T-helper 2 cell treated with Interferon-gamma antibody and Interleukin-4, amounts not matched to agents 100 ng/mL and 5 ng/mL, for 36 hours (primary cell): ENCODE measurements around the gene FH. TPM values are rescaled to one million over a fixed set of nuclear protein-coding genes. Genes with fewer than 3 reads are reported as not detected.

Source experiments
- intact Hi-C: fragments of 100-400 bp; cut with micrococcal nuclease; formaldehyde crosslinking; loops from one replicate; pipeline ENCODE4 v1.15.1; 2023
- total RNA-seq: library from RNA; stranded (reverse); gene quantifications from 2 replicates; pipeline ENCODE4 v1.2.3, GENCODE V29; 2022

FH gene
- total RNA-seq, 1 donor from 2014 or later = 73.2 TPM

DNA sequence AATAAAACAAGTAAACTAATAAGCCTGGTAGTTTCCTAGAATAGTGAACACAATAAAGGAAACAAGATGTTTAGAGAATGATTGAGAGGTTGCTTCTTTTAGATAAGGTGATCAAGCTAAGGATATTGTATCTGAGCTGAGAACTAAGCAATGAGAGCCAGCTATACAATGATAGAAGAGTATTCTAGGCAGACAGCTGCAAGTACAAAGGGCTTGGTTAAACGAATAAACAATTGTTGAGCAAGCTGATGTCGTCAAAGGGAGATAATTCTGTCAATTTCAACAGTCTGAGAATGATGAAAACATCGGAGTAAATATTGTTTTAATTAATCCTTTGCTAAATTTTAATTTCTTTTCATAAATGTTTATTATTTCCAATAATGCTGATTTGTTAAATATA lies 5.5 kb upstream of the FH start:
- intact Hi-C loops = no loop called here

GRCh38 chr1:241521718-241522117 lies 2.2 kb upstream of the FH start:
- intact Hi-C loops = no loop called here

- intact Hi-C loops = no loop called here
Observed at GRCh38 chr1:241520080-241520465, 518 bp upstream of the FH start.

GRCh38 chr1:241518476-241519307 lies 863 bp downstream of the FH start:
- intact Hi-C loops = loop anchor here (1.0 kb wide), 4 partner anchors 13 to 329 kb away; partner anchors contain the start of genes CHML and OPN3

- intact Hi-C loops = no loop called here
Observed at GRCh38 chr1:241513378-241513777, 6.2 kb downstream of the FH start.

- intact Hi-C loops = no loop called here
Observed at GRCh38 chr1:241507189-241507863, 12.2 kb downstream of the FH start.

DNA sequence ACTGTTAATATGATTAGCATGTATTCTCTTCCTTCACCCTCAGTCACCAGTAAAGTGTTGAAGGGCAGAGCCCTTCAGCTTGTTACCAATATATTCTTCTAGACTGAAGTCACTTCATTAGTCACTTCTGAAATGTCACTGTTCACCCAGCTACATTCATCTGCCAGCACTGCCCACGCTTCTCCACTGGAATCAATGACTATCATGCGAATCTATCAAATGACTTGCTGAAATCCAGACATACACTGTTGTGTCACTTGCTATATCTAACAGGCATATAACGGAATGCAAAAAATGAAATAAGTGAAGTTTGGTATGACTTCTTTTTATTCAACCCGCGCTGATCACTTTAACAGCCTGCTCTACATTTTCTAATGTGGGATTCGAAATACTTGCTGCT lies 16.1 kb downstream of the FH start:
- intact Hi-C loops = no loop called here

- intact Hi-C loops = no loop called here
Observed at GRCh38 chr1:241499910-241500309, 19.6 kb downstream of the FH start.

DNA sequence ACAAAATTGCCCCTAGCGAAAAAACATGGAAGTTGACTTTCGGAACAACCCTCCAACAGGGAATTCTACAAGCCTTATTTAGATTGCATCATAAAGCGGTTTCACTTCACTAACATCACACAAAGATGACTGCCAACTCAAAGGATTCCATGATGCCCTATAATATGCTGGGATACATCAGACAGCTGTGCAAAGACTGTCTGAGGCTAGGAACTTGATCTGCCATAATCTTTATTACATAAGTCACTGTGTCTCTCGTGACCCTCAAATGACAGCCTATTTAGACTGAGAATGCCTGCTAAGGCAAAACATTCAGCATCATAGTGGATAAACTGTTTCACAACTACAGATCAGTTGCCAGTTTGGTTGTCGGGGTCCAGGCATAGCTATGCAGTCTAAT lies 23.8 kb downstream of the FH start:
- intact Hi-C loops = no loop called here

DNA sequence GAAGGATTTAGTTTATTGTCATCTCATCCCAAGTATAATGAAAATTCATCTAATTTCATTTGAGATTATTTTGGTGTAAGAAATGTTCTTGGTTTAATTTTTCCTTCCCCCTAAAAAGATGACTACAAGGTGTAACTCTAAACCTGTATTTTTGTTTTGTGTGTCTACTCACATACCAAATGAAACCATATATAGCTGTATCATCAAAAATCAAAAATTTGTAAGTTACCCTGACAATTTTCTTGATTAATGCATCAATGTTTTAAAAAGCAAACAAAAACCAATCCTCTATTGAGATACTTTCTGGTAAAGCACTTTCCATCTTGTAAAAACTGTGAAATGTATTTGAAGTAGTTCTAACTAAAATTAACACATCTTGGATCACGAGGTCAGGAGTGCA lies 30.8 kb downstream of the FH start:
- intact Hi-C loops = loop anchor here (5.0 kb wide), 1 partner anchor 756 kb away; no protein-coding TSS in a partner anchor

GRCh38 chr1:241485554-241485992 lies 34.0 kb downstream of the FH start:
- intact Hi-C loops = loop anchor here (5.0 kb wide), 1 partner anchor 753 kb away; no protein-coding TSS in a partner anchor

GRCh38 chr1:241485145-241485544 lies 34.4 kb downstream of the FH start:
- intact Hi-C loops = loop anchor here (5.0 kb wide), 1 partner anchor 753 kb away; no protein-coding TSS in a partner anchor

DNA sequence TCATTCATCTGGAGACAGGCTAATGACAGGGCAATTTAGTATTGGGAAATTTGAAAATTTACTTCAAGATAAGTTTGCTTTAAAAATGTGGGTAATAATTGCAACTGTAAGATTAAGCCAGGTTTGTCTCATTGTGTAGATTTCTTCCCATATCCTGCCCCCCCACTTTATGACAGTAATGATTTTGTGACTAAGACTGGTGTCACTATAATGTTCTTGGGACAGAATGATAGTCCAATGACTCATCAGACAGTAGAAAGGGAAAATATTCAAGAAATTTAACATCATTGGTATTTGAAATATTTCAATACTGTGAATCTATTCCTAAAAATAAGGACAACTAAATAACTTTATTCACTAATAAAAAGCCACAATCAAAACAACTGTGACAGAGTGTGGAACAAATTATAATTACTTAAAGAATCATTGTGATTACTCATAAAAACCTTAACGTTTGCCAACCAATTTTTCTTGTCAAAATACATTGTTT lies 36.7 kb downstream of the FH start:
- intact Hi-C loops = no loop called here

- intact Hi-C loops = no loop called here
Observed at GRCh38 chr1:241479294-241479693, 40.3 kb downstream of the FH start.

- intact Hi-C loops = no loop called here
Observed at GRCh38 chr1:241475671-241476070, 43.9 kb downstream of the FH start.

DNA sequence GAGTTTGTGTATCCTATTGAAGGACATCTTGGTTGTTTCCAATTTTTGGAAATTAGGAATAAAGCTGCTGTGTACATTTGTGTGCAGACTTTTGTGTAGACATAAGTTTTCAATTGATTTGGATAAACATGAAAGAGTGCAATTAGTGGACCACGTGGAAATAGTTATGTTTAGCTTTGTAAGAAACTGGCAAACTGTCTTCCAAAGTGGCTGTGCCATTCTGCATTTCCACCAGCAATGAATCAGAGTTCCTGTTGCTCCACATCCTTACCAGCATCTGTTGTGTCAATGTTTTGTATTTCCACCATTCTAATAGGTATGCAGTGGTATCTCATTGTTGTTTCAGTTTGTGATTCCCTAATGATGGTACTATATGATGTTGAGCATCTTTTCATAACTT lies 46.5 kb downstream of the FH start:
- intact Hi-C loops = no loop called here

DNA sequence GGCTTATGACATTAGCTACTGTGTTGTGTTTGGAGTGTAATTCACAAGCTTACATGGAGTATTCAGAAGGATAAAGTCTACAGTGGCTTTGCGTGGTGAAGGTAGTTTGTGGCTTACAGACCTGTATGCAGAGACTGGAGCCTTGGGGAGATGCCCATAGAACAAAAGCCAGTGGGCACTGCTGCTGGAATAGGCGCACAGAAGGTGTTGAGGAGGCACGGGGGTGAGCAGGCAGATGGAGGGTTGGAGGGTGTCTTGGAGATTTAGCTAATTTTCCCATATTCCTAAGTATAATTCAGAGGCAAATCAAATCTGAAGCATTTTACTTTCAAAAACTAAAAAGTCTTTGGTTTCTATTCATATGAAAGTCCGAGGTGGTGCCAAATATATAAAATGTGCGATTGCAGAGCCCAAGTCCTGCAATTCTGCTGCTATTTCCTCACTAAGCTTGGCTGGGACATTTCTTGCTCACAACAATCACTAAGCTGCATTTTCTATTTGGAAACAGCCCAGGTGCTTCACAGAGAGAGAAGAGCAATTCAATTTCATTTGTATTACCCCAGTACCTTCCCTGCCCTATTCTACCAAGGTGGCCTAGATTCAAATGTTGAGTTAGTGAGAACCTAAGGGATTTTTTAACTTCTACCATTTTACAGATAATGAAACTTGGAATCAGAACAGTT lies 48.5 kb downstream of the FH start:
- intact Hi-C loops = no loop called here

DNA sequence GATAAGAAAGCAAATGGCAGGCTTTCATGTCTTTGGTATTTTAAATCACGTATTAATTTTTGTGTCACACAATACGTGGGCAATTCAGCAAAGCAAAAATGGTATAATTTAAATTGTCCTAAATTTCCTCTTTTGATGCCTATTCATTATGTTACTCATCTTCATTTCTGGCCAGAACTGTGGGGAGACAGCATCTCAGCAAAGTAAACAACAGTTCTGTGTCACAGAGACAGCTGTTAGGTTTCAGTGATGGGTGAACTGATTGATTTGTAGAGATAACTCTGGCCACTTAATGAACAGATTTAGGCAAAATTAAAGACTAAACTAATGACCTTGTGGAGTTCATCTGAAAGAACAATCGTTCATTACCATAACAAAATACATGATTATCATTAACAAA lies 49.2 kb downstream of the FH start:
- intact Hi-C loops = no loop called here

GRCh38 chr1:241465673-241466072 lies 53.9 kb downstream of the FH start:
- intact Hi-C loops = no loop called here

DNA sequence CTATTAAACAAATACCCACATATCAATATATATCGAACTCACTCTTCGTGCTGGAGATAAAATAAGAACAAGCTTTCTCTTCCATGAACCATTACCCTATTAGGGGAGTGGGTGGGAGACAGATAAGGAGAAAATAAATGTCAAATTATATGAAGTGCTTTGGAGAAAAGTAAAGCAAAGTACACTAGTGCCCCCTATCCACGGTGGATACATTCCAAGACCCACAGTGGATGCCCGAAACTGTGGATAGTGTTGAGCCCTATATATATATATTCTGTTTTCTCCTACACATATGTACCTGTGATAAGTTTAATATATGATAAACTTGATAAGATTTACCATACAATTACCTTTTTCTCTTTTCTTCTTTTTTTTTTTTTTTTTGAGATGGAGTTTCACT lies 54.6 kb downstream of the FH start:
- intact Hi-C loops = no loop called here

- intact Hi-C loops = no loop called here
Observed at GRCh38 chr1:241462391-241462790, 57.2 kb downstream of the FH start.
